Measurements from ENCODE around the gene FTH1. TPM values are rescaled to one million over a fixed set of nuclear protein-coding genes. Genes with fewer than 3 reads are reported as not detected.

FTH1 gene
- total and polyA plus RNA-seq, 2 of the 13 experiments (the other 11 are each of a cell fraction or from before 2014, with no cell fraction given) = 607 to 760 TPM

DNA sequence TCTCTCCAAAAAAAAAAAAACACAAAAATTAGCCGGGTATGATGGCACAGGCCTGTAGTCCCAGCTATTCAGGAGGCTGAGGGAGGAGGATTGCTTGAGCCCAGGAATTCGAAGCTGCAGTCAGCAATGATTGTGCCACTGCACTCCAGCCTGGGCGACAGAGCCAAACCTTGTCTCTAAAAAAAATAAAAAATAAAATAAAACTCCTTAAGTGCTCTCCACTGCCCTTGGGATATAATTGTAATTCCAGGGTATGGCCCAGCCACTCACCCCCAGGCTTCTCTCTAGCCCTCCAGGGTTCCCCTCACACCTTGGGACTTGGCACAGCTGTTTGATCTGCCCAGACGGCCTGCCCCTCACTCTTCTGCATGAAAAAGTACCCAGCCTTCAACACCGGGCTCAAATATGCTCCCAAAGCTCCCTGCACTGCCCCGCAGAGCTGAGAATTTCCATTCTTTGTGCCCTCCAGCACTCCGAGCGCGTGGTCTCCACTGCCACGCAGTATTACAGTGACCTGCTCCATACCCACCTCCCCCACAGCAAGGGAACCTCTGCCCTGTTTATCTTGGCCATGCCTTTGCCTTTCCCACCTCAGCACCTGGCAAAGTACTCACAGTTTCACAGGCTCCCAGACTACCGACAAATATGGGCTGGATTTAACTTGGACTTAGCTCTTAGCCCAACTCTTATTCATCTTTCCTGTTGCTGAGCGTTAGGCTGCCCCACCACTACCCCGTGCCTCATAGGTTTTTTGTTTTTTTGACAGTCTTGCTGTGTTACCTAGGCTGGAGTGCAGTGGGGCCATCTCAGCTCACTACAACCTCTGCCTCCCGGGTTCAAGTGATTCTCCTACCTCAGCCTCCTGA, 7.6 kb upstream of the FTH1 start (continued):
- TF ChIP-seq, protein P1, sequence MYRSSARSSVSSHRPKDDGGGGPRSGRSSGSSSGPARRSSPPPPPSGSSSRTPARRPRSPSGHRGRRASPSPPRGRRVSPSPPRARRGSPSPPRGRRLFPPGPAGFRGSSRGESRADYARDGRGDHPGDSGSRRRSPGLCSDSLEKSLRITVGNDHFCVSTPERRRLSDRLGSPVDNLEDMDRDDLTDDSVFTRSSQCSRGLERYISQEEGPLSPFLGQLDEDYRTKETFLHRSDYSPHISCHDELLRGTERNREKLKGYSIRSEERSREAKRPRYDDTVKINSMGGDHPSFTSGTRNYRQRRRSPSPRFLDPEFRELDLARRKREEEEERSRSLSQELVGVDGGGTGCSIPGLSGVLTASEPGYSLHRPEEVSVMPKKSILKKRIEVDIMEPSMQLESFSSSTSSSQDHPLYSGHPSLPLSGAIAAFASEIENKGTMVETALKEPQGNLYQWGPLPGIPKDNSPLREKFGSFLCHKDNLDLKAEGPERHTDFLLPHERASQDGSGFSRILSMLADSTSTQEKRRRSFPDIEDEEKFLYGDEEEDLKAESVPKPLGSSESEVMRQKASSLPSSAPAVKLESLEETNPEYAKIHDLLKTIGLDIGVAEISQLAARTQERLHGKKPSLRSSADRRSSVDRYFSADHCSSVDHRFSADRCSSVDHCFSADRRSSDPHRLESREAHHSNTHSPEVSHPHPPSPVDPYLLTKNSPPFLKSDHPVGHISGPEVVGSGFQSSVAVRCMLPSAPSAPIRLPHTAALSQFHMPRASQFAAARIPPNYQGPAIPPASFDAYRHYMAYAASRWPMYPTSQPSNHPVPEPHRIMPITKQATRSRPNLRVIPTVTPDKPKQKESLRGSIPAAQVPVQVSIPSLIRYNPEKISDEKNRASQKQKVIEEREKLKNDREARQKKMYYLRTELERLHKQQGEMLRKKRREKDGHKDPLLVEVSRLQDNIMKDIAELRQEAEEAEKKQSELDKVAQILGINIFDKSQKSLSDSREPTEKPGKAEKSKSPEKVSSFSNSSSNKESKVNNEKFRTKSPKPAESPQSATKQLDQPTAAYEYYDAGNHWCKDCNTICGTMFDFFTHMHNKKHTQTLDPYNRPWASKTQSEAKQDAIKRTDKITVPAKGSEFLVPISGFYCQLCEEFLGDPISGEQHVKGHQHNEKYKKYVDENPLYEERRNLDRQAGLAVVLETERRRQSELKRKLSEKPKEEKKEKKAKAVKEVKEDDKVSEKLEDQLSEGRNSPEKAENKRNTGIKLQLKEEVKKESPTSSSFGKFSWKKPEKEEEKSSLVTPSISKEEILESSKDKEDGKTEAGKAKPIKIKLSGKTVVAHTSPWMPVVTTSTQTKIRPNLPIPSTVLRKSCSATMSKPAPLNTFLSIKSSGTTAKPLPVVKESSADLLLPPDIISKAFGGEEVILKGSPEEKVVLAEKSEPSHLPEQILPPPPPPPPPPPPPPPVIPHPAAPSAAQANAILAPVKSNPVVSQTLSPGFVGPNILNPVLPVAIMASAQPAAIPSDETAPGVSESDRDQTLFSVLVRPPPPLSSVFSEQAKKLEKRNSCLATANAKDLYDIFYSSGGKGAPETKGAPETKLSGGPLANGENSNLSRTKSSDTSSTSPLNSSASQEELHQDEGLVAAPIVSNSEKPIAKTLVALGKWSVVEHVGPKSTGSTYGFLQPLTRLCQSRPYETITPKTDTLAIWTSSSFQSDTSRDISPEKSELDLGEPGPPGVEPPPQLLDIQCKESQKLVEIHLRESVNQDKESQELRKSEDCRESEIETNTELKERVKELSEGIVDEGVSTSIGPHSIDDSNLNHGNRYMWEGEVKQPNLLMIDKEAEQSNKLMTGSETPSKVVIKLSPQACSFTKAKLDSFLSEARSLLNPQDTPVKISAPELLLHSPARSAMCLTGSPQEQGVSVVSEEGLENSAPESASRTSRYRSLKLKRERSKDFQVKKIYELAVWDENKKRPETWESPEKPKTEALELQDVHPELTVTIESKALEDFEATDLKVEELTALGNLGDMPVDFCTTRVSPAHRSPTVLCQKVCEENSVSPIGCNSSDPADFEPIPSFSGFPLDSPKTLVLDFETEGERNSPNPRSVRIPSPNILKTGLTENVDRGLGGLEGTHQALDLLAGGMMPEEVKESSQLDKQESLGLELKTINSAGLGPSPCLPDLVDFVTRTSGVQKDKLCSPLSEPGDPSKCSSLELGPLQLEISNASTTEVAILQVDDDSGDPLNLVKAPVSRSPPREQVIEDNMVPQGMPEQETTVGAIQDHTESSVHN (CRISPR knock-in tag; IDR thresholded peaks at IDR 0.05) = no peak
- TF ChIP-seq, protein P2, sequence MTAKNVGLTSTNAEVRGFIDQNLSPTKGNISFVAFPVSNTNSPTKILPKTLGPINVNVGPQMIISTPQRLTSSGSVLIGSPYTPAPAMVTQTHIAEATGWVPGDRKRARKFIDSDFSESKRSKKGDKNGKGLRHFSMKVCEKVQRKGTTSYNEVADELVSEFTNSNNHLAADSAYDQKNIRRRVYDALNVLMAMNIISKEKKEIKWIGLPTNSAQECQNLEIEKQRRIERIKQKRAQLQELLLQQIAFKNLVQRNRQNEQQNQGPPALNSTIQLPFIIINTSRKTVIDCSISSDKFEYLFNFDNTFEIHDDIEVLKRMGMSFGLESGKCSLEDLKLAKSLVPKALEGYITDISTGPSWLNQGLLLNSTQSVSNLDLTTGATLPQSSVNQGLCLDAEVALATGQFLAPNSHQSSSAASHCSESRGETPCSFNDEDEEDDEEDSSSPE (CRISPR knock-in tag; IDR thresholded peaks at IDR 0.05) = 0 out of 2 replicates have a peak, but pooled peaks have one; percentile 30
- TF ChIP-seq ZBTB44 (CRISPR knock-in tag; IDR thresholded peaks at IDR 0.05) (no peak), ZNF382 (CRISPR knock-in tag; IDR thresholded peaks at IDR 0.05; ENCODE audit: borderline replicate concordance) (no peak), SKI (IDR thresholded peaks at IDR 0.05; ENCODE audit: partially characterized antibody) (peak; percentile 66), ZNF768 (CRISPR knock-in tag; IDR thresholded peaks at IDR 0.05) (no peak), SP2 (CRISPR knock-in tag; IDR thresholded peaks at IDR 0.05) (no peak), PLRG1 (conservative IDR thresholded peaks at IDR 0.05) (no peak), FOXP4 (CRISPR knock-in tag; IDR thresholded peaks at IDR 0.05) (no peak; the same call in 1 of the 2 replicates)
- TF ChIP-seq, protein P3, sequence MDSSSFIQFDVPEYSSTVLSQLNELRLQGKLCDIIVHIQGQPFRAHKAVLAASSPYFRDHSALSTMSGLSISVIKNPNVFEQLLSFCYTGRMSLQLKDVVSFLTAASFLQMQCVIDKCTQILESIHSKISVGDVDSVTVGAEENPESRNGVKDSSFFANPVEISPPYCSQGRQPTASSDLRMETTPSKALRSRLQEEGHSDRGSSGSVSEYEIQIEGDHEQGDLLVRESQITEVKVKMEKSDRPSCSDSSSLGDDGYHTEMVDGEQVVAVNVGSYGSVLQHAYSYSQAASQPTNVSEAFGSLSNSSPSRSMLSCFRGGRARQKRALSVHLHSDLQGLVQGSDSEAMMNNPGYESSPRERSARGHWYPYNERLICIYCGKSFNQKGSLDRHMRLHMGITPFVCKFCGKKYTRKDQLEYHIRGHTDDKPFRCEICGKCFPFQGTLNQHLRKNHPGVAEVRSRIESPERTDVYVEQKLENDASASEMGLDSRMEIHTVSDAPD (CRISPR knock-in tag; IDR thresholded peaks at IDR 0.05) = peak; percentile 77; the same call in 1 of the 2 replicates
- TF ChIP-seq, protein P4, sequence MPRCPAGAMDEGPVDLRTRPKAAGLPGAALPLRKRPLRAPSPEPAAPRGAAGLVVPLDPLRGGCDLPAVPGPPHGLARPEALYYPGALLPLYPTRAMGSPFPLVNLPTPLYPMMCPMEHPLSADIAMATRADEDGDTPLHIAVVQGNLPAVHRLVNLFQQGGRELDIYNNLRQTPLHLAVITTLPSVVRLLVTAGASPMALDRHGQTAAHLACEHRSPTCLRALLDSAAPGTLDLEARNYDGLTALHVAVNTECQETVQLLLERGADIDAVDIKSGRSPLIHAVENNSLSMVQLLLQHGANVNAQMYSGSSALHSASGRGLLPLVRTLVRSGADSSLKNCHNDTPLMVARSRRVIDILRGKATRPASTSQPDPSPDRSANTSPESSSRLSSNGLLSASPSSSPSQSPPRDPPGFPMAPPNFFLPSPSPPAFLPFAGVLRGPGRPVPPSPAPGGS (CRISPR knock-in tag; IDR thresholded peaks at IDR 0.05) = no peak

Data from HepG2 (cell line).